ENCODE data around the gene SAMD4A.

DNA sequence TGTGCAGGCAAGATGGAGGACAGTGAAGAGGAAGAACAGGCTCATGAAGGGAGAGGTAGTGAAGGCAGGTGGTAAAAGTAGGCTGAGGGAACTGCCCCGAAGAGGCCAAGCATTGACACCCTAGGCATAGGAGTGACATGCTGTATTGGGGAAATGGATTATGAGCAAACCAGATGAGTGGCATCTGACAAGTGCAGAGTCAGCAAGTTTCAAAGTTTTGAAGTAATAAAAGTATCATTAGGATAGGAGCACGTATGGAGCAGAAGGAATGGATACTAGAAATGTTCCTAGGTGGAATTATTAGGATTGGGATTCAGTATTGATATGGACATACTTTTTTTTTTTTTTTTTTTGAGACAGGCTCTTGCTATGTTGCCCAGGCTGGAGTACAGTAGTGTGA is 139.8 kb downstream of the SAMD4A start:
- TF ChIP-seq, protein P1, sequence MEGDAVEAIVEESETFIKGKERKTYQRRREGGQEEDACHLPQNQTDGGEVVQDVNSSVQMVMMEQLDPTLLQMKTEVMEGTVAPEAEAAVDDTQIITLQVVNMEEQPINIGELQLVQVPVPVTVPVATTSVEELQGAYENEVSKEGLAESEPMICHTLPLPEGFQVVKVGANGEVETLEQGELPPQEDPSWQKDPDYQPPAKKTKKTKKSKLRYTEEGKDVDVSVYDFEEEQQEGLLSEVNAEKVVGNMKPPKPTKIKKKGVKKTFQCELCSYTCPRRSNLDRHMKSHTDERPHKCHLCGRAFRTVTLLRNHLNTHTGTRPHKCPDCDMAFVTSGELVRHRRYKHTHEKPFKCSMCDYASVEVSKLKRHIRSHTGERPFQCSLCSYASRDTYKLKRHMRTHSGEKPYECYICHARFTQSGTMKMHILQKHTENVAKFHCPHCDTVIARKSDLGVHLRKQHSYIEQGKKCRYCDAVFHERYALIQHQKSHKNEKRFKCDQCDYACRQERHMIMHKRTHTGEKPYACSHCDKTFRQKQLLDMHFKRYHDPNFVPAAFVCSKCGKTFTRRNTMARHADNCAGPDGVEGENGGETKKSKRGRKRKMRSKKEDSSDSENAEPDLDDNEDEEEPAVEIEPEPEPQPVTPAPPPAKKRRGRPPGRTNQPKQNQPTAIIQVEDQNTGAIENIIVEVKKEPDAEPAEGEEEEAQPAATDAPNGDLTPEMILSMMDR (IDR thresholded peaks at IDR 0.05): no peak
- TF ChIP-seq POLR2A (IDR thresholded peaks at IDR 0.05): no peak

Measured in esophagus squamous epithelium (tissue), 4 donors.